Left ventricle myocardium inferior (tissue), 1 donor: ENCODE data around the gene AGAP1. TPM values are rescaled to one million over a fixed set of nuclear protein-coding genes. Genes with fewer than 3 reads are reported as not detected.

Experiments
- DNase-seq: peaks from one replicate; pipeline ENCODE4 v3.0.0-alpha.2; 2020
- H3K27ac ChIP-seq: fragments of 200-600 bp; replicated peaks from 2 replicates; pipeline ENCODE4 v1.8.0; 2021
- H3K27me3 ChIP-seq: fragments of 200-600 bp; 2 replicates; pipeline ENCODE4 v1.8.0; 2021; ENCODE audit warnings: low read depth
- H3K36me3 ChIP-seq: fragments of 200-600 bp; 2 replicates; pipeline ENCODE4 v1.8.0; 2021
- H3K4me1 ChIP-seq: fragments of 200-600 bp; 2 replicates; pipeline ENCODE4 v1.8.0; 2021
- H3K4me3 ChIP-seq: fragments of 200-600 bp; 2 replicates; pipeline ENCODE4 v1.8.0; 2021; ENCODE audit warnings: mild to moderate bottlenecking, moderate library complexity
- H3K9me3 ChIP-seq: fragments of 200-600 bp; replicated peaks from 2 replicates; pipeline ENCODE4 v1.8.0; 2021
- CTCF ChIP-seq: fragments of 200-600 bp; IDR thresholded peaks from 2 replicates; pipeline ENCODE4 v1.8.0; 2021; ENCODE audit warnings: antibody characterized with exemption, mild to moderate bottlenecking, borderline replicate concordance
- intact Hi-C: fragments of 100-400 bp; cut with micrococcal nuclease; formaldehyde crosslinking; loops from one replicate; pipeline ENCODE4 v1.11.0; 2022
- total RNA-seq: library from RNA; stranded (reverse); fragmentation: NEBNext Ultra II Directional; extraction: Animal tissue kit (Norgen Biotek cat#: 25700); gene quantifications from one replicate; pipeline ENCODE4 v1.2.1, GENCODE V29; 2021
- donor health status: DM: no; HTN: yes; CAD: no; lungs with severe emphysema.

AGAP1 gene
- total RNA-seq, 1 donor from 2014 or later = 18.1 TPM

- H3K36me3 ChIP-seq = no peaks in the 10 kb centered on the region
- H3K9me3 ChIP-seq = no peaks in the 10 kb centered on the region
- H3K27ac ChIP-seq = no peak overlapping the region
- DNase-seq = no peak
- no peaks in the 10 kb centered on the region for H3K27me3 ChIP-seq
- intact Hi-C loops = no loop called here
- TF ChIP-seq CTCF = no peak
- no peak overlapping the region for H3K4me3 ChIP-seq
- no peaks in the 10 kb centered on the region for H3K4me1 ChIP-seq
Observed at GRCh38 chr2:236078297-236079255, 584.7 kb downstream of the AGAP1 start.

- intact Hi-C loops = no loop called here
- Histone ChIP-seq H3K4me1 (no peaks in the 10 kb centered on the region), H3K27me3 (no peaks in the 10 kb centered on the region), H3K36me3 (no peaks in the 10 kb centered on the region), H3K4me3 (no peak overlapping the region), H3K27ac (no peak overlapping the region), H3K9me3 (no peaks in the 10 kb centered on the region)
- no peak for TF ChIP-seq CTCF
- DNase-seq = no peak
Observed at GRCh38 chr2:236080412-236080811, 586.6 kb downstream of the AGAP1 start.

GRCh38 chr2:236081171-236081570, 587.3 kb downstream of the AGAP1 start:
- Histone ChIP-seq H3K36me3 (no peaks in the 10 kb centered on the region), H3K27me3 (no peaks in the 10 kb centered on the region), H3K9me3 (no peaks in the 10 kb centered on the region), H3K27ac (no peak overlapping the region), H3K4me3 (no peak overlapping the region), H3K4me1 (peaks cover 2% of the 10 kb centered on the region)
- intact Hi-C loops = no loop called here
- no peak for DNase-seq
- TF ChIP-seq CTCF = no peak

- Histone ChIP-seq H3K36me3 (no peaks in the 10 kb centered on the region), H3K9me3 (no peaks in the 10 kb centered on the region), H3K4me1 (peaks cover 4% of the 10 kb centered on the region), H3K27me3 (no peaks in the 10 kb centered on the region), H3K4me3 (no peak overlapping the region), H3K27ac (no peak overlapping the region)
- DNase-seq = no peak
- intact Hi-C loops = no loop called here
- TF ChIP-seq CTCF = no peak
Observed at GRCh38 chr2:236082061-236082460, 588.2 kb downstream of the AGAP1 start.

- Histone ChIP-seq H3K36me3 (no peaks in the 10 kb centered on the region), H3K27ac (no peak overlapping the region), H3K27me3 (no peaks in the 10 kb centered on the region), H3K4me3 (no peak overlapping the region), H3K9me3 (no peaks in the 10 kb centered on the region), H3K4me1 (peaks cover 4% of the 10 kb centered on the region)
- intact Hi-C loops = no loop called here
- TF ChIP-seq CTCF = no peak
- no peak for DNase-seq
Observed at GRCh38 chr2:236083934-236084333, 590.1 kb downstream of the AGAP1 start.
